ENCODE data around the gene KIF22.
"Not testable (repeated sequence)": the region's sequence is repeated elsewhere in the genome, so short reads cannot be mapped to it uniquely, and the experiment has no call there.

KIF22 gene

GRCh38 chr16:29766571-29766970, 24.0 kb upstream of the KIF22 start:
- no peak for DNase-seq (ENCODE audit: low read depth)

GRCh38 chr16:29767062-29767461, 23.5 kb upstream of the KIF22 start:
- no peak for DNase-seq (ENCODE audit: low read depth)

DNA sequence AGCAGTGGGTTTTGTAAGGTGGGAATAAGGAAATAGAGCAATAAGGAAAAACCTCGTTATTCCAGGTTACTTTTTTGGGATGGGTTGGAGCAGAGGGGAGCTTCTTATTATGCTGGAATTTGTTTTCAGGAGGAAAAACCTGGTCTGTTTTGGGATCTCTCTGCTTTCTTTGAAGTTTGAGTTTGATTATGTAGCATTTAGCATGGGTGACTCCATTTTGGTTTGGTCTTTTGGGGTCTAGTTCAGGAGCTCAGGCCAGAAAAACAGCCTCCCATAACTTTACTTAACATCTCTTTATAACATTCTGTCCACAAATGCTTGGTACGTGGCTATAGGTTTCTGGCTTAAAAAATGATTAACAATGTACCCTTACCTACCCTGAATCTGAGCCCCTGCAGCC, 21.0 kb upstream of the KIF22 start:
- no peak for DNase-seq (ENCODE audit: low read depth)

DNA sequence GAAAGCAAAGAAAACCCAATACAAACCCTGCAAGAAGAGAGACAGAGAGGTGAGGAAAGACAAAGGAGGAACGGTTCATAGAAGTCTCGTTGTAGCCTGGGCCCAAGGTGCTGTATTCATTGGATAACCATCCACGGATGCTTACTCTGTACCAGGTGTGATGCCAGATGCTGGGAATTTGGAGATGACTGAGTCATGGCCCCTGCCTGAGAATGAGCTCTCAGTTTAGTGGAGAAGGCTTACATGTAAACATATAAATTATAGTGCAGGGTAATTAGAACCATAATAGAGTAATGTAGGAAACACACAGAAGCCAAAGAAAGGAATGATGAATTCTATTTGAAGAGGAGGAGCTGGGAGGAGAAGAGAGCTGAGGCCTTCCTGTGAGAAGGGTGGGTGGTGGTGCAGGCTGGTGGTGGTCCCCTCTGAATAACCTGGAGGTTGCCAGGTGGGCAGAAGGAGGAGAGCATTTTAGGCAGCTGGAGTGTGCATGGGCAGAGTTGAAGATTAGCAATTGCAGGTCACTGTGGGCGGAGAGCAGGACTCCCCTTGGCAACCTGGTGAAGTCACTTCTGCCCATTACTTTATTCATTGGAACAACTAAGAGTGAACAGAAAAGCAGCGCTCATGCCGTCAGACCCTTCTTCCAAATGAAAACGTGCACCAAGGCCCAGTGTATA, 20.2 kb upstream of the KIF22 start:
- no peak for DNase-seq (ENCODE audit: low read depth)

DNA sequence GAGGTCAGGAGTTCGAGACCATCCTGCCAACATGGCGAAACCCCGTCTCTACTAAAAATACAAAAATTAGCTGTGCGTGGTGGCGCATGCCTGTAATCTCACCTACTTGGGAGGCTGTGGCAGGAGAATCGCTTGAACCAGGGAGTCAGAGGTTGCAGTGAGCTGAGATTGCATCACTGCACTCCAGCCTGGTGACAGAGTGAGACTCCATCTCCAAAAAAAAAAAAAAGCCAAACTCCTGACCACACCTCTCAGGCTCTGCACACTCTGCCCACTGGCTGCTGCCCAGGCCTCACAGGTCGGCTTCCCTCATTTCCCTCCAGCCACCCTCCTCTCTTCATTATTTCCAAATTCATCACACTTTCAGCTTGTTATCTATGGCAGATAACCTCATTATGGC, 18.2 kb upstream of the KIF22 start:
- not testable (repeated sequence) for DNase-seq (ENCODE audit: low read depth)

GRCh38 chr16:29774730-29775129, 15.8 kb upstream of the KIF22 start:
- no peak for DNase-seq (ENCODE audit: low read depth)

- DNase-seq (ENCODE audit: low read depth): no peak
These were observed 14.7 kb upstream of the KIF22 start for GRCh38 chr16:29775742-29776408.

DNA sequence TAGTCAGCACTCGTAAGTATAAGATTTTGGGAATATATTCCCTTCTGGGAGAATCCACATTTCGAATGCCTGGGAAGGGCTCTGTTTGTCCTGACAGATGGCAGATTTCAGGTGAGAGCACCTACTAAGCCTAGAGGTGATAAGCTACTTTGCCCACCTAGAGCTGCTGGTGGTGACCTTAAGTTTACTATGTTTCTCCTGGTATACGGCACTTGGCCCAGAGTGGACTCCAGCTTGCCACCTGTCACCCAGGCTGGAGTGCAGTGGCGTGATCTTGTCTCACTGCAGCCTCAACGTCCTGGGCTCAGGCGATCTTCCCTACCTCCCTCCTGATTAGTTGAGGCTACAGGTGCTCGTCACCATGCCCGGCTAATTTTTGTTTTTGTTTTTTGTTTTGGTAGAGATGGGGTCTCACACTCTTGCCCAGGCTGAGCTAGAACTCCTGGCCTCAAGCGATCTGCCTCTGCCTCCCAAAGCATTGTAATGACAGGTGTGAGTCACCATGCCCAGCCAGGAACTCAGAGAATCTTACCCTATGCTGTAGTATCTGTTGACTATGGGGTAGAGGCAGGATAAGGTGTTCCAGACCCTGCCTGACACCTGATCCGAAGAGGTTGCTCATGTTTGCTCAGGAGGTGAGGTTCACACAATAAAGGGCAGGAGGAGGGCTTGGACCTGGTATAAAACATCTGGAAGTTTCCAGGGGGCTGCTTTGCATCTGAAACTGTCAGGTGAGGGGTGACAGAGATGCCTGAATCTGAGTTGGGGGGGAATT, 12.8 kb upstream of the KIF22 start, which contains the start of gene ZG16:
Gene ZG16 (plus strand): TSS at position 681 of the 775 bp plus-strand sequence. CDS start 1,011 bp downstream, outside the sequence.
- DNase-seq (ENCODE audit: low read depth): no peak

DNA sequence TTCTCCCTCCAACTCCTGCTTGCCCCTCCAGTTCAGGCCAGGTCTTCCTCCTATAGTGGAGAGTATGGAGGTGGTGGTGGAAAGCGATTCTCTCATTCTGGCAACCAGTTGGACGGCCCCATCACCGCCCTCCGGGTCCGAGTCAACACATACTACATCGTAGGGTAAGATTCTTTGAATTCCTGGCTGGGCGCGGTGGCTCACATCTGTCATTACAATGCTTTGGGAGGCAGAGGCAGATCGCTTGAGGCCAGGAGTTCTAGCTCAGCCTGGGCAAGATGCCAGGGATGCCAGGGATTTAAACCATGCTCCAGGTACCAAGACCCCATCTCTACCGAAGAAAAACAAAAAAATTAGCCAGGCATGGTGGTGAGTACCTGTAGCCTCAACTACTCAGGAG, 11.1 kb upstream of the KIF22 start:
- no peak for DNase-seq (ENCODE audit: low read depth)

- not testable (repeated sequence) for DNase-seq (ENCODE audit: low read depth)
These were observed 7.2 kb upstream of the KIF22 start for GRCh38 chr16:29783094-29783953.

- DNase-seq (ENCODE audit: low read depth): no peak
These were observed 6.4 kb upstream of the KIF22 start for GRCh38 chr16:29784157-29784556.

GRCh38 chr16:29784901-29785500, 5.5 kb upstream of the KIF22 start:
- no peak for DNase-seq (ENCODE audit: low read depth)

GRCh38 chr16:29787155-29787554, 3.4 kb upstream of the KIF22 start:
- DNase-seq (ENCODE audit: low read depth): not testable (repeated sequence)

GRCh38 chr16:29789775-29790182, 772 bp upstream of the KIF22 start:
- DNase-seq (ENCODE audit: low read depth): no peak

DNA sequence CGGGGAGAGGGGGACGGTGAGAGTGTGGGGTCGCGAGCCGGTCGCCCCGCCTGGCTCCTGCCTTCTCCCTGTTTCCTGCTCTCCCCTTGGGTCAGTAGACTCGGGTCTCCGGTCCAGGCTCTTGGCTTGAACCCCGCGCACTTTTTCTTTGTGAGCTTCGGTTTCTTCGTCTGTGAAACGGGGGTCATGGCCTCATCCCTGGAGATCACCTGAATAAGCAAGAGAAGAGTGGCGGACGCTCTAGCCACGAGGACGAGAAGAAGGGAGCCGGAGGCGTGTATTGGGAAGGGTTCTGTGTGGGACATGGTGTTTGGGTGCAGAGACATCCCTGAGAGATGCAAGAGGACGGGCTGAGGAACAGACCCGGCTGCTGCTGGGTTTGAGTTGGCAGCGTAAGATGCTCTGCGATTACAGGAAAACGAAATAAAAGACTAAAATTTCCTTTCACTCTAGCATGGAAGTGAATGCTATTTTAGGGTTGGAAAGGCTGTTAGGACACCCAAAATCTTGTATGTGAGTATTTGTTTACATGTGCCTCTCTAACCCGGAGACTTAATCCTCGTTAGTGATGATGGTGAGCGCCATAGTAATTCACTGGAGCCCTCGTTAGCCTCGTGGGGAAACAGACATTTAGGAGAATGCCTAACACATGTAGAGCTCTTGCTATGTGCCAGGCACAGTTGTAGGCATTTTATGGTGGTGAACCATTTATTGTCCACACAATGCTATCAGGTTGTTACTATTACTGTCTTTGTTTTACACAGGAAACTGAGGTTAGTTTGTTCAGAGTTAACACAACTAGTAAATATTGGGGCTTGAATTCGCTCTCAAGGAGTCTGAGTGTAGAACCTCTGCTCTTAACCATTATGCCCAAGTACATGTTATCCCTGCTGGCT, 646 bp downstream of the KIF22 start:
- DNase-seq (ENCODE audit: low read depth): no peak

DNA sequence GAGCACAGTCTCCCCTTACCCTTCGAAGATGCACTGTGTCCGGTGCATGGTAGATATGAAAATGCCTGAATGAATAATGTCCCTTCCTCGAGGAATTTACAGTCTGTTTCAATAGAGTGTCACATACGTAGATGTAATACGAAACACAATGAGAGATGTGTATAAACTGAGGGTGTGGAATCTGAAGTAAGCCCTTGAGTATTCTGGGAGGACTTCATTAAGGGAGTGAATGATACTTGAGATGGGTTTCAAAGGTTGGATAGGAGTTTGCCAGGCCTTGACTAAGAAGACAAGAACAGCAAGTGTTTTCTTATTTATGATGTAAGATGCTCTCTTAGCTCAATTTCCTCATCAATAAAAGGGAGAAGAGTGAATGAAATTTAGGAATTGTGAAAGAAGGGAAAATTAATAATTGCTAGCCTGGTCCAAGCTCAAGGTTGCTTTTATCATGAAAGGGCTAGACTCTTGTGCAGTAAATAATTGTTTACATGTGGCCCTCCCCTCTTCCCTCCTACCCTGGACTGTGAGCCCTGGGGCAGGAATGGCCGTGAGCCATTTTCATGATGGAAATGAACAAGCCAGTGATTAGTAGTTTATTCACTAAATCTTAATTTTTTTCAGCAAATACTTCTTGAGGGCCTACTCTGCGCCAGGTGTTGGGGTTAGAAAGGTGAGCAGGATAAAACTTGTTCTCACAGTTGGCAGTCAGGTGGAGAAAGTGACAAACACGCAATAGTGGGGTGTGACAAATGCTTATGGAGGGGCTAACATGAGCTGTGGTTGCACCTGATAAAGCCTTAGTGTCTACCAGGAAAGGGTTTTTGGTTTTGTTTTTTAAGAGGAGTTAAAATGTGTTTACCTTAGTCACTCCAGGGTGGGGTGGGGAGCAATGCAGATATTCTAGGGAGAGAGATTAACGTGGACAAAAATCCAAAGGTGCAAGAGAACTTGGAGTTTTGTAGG, 1.6 kb downstream of the KIF22 start:
- no peak for DNase-seq (ENCODE audit: low read depth)

GRCh38 chr16:29793153-29793552, 2.6 kb downstream of the KIF22 start:
- not testable (repeated sequence) for DNase-seq (ENCODE audit: low read depth)

DNA sequence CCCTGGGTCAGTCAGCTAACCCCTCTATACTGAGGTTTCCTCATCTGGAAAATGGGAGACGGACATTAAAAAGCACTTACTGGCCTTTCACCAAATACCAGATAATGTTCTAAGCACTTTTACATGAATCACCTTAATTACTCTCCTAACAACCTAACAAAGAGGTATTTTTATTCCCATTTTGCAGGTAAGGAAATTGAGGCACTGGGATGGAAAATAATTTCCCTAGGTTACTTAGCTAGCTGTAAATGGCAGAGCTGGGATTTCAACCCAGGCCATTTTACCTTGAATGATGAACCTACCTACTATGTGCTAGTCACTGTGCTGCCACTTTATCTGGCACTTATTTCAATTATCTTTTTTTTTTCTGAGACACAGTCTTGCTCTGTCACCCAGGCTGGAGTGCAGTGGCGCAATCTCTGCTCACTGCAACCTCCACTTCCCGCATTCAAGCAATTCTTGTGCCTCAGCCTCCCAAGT, 3.7 kb downstream of the KIF22 start:
- DNase-seq (ENCODE audit: low read depth): no peak

DNA sequence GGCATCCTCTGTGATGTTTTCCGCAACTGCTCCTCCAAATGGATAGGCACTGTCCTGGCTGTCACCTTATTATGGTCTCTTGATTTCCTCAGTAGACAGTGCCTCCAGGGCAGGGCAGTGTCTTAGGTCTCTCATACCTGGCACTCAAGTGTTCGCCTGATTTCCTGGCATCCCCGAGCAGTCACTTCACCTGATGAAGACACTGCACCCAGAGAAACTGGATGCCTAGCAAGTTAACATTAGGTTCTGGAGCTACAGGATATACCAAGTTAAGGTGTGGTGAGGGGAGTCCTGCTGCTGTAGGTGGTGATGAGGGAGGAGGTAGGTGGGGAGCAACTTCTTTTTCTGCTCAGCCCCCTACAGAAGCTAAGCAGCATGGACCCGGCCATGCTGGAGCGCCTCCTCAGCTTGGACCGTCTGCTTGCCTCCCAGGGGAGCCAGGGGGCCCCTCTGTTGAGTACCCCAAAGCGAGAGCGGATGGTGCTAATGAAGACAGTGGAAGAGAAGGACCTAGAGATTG, 11.9 kb downstream of the KIF22 start:
- no peak for DNase-seq (ENCODE audit: low read depth)

All from non-pigmented ciliary epithelial cell (primary cell).